K562 (cell line): Measurements from ENCODE around the gene POPDC2. TPM values are rescaled to one million over a fixed set of nuclear protein-coding genes. Genes with fewer than 3 reads are reported as not detected.
A peak's percentile ranks its signal among the peaks of the same experiment; 100 is the strongest.

ENCODE experiments used
- ARID2 ChIP-seq: fragments of 450-650 bp; IDR thresholded peaks from 2 replicates; pipeline ENCODE4 v1.6.1; 2017; ENCODE audit warnings: antibody characterized with exemption, mild to moderate bottlenecking
- ATF1 ChIP-seq, 2 experiments: fragments of 450-650 bp in 1 of 2; IDR thresholded peaks; 2 replicates each; pipeline ENCODE4 v1.6.1; 2016; ENCODE audit warnings: missing compliant biosample characterization in 1 of 2, missing genetic modification characterization in 1 of 2
- BCOR ChIP-seq: fragments of 450-650 bp; IDR thresholded peaks from 2 replicates; pipeline ENCODE4 v1.6.1; 2016
- CXXC5 ChIP-seq: fragments of 250-450 bp; sonication (Bioruptor Pico); IDR thresholded peaks from 2 replicates; pipeline ENCODE4 v1.8.0; 2022; ENCODE audit warnings: inconsistent platforms, mild to moderate bottlenecking, moderate library complexity
- E2F3 ChIP-seq: fragments of 250-450 bp; sonication (Bioruptor Pico); IDR thresholded peaks from 2 replicates; pipeline ENCODE4 v1.4.0; 2020; ENCODE audit warnings: mild to moderate bottlenecking
- FOXA3 ChIP-seq, 2 experiments: fragments of 450-650 bp in 1 of 2; sonication (generic) in 1 of 2; formaldehyde crosslinking; IDR thresholded peaks in 1 of 2; conservative IDR thresholded peaks in 1 of 2; 2 replicates each; pipeline versions ENCODE4 v1.4.0 to v1.8.0; 2020 to 2022; ENCODE audit warnings: mild to moderate bottlenecking in 2 of 2, missing genetic modification reagents in 1 of 2
- FOXM1 ChIP-seq, 2 experiments: fragments of 450-650 bp in 1 of 2; sonication (generic) in 1 of 2; formaldehyde crosslinking in 1 of 2; IDR thresholded peaks; 2 replicates each; pipeline versions ENCODE4 v1.6.1 to v1.9.0; 2017 to 2022; ENCODE audit warnings: low read depth in 2 of 2, mild to moderate bottlenecking in 2 of 2, missing genetic modification reagents in 1 of 2, moderate library complexity in 1 of 2
- GABPA ChIP-seq: fragments of 200-800 bp; sonication (Bioruptor generic); conservative IDR thresholded peaks from 2 replicates; pipeline ENCODE4 v1.6.1; 2016; ENCODE audit warnings: low read depth, missing genetic modification characterization, missing compliant biosample characterization
- HNRNPH1 ChIP-seq: fragments of 200-400 bp; formaldehyde crosslinking; optimal IDR thresholded peaks from 2 replicates; pipeline ENCODE3; 2017; ENCODE audit warnings: low read depth, mild to moderate bottlenecking, low read length, moderate library complexity
- NR2C1 ChIP-seq, 2 experiments: fragments of 450-650 bp; IDR thresholded peaks; 2 replicates each; pipeline ENCODE4 v1.6.1; 2017; ENCODE audit warnings: mild to moderate bottlenecking in 2 of 2, antibody characterized with exemption in 1 of 2, inconsistent platforms in 1 of 2, missing compliant biosample characterization in 1 of 2, missing genetic modification characterization in 1 of 2
- POLR2G ChIP-seq: fragments of 200-400 bp; formaldehyde crosslinking; IDR thresholded peaks from 2 replicates; pipeline ENCODE4 v1.6.1; 2017; ENCODE audit warnings: low read depth, mild to moderate bottlenecking, antibody characterized with exemption, low read length, moderate library complexity
- POLR3G ChIP-seq: IDR thresholded peaks from 2 replicates; pipeline ENCODE4 v1.6.1; 2011; ENCODE audit not compliant: insufficient read length, insufficient replicate concordance; ENCODE audit errors: extremely low read depth
- SLC30A9 ChIP-seq: fragments of 250-450 bp; sonication (Bioruptor Pico); IDR thresholded peaks from 2 replicates; pipeline ENCODE4 v1.8.0; 2022; ENCODE audit warnings: mild to moderate bottlenecking, moderate library complexity
- TBL1XR1 ChIP-seq, 2 experiments: IDR thresholded peaks; 2 replicates each; pipeline ENCODE4 v1.6.1; 2012; ENCODE audit warnings: improper control_type of control experiment in 2 of 2, low read length in 2 of 2, mild to moderate bottlenecking in 1 of 2
- TCF7 ChIP-seq: sonication (generic); IDR thresholded peaks from 2 replicates; pipeline ENCODE4 v1.6.1; 2016; ENCODE audit warnings: antibody characterized with exemption, borderline replicate concordance
- THRAP3 ChIP-seq: fragments of 450-650 bp; IDR thresholded peaks from 2 replicates; pipeline ENCODE4 v1.6.1; 2016; ENCODE audit warnings: mild to moderate bottlenecking, inconsistent platforms, borderline replicate concordance
- YY1 ChIP-seq, 3 experiments: IDR thresholded peaks; 2 replicates each; pipeline ENCODE4 v1.6.1; 2011; ENCODE audit warnings: low read length in 2 of 3, mild to moderate bottlenecking in 2 of 3, moderate library complexity in 2 of 3, borderline replicate concordance in 1 of 3, control low read depth in 1 of 3, low read depth in 1 of 3; ENCODE audit not compliant: insufficient read depth in 3 of 3, insufficient replicate concordance in 2 of 3, control insufficient read depth in 1 of 3, insufficient read length in 1 of 3; ENCODE audit errors: extremely low read depth in 1 of 3
- ZNF12 ChIP-seq: sonication (generic); formaldehyde crosslinking; IDR thresholded peaks from 2 replicates; pipeline ENCODE4 v1.4.0; 2020; ENCODE audit warnings: mild to moderate bottlenecking, missing genetic modification reagents
- ZNF175 ChIP-seq: fragments of 200-800 bp; sonication (Bioruptor generic); IDR thresholded peaks from 2 replicates; pipeline ENCODE4 v1.6.1; 2016; ENCODE audit warnings: low read depth, mild to moderate bottlenecking, missing genetic modification characterization, missing compliant biosample characterization
- ZNF239 ChIP-seq: fragments of 250-450 bp; sonication (Bioruptor Pico); IDR thresholded peaks from 2 replicates; pipeline ENCODE4 v1.4.0; 2020; ENCODE audit warnings: mild to moderate bottlenecking
- ZNF274 ChIP-seq: IDR thresholded peaks from 2 replicates; pipeline ENCODE4 v1.6.1; 2011; ENCODE audit warnings: low read depth, mild to moderate bottlenecking, low read length, moderate library complexity, borderline replicate concordance
- ZNF668 ChIP-seq: fragments of 250-450 bp; sonication (Bioruptor Pico); IDR thresholded peaks from 2 replicates; pipeline ENCODE4 v1.8.0; 2022; ENCODE audit warnings: mild to moderate bottlenecking, inconsistent platforms
- ZNF707 ChIP-seq: fragments of 250-450 bp; sonication (Bioruptor Pico); conservative IDR thresholded peaks from 2 replicates; pipeline ENCODE4 v1.8.0; 2022; ENCODE audit warnings: inconsistent platforms, mild to moderate bottlenecking, moderate library complexity
- polyA plus RNA-seq, 8 experiments: library from polyadenylated mRNA; depleted of rRNA in 4 of 8; stranded (reverse) in 5 of 8; unstranded in 3 of 8; fragments of >200 nt; fragmentation: Nextera tagmentation in 2 of 8; fragmentation: Illumina TruSeq in 1 of 8; extraction: Ambion mirVana in 2 of 8; extraction: Trizol in 1 of 8; gene quantifications; 2 replicates each; pipeline versions ENCODE4 v1.2.1 to v1.2.3, GENCODE V29; 2011 to 2014; ENCODE audit warnings: inconsistent platforms in 1 of 8, missing spikeins in 1 of 8
- total RNA-seq, 7 experiments: library from RNA; depleted of rRNA in 6 of 7; stranded (reverse); fragments of >200 nt in 6 of 7; fragmentation: Illumina TruSeq in 2 of 7; extraction: Trizol in 2 of 7; gene quantifications; 2 replicates each; pipeline versions ENCODE4 v1.2.1 to v1.2.3, GENCODE V29; 2011 to 2021; ENCODE audit warnings: low replicate concordance in 1 of 7
- TF ChIP-seq, protein P1 (sequence below): fragments of 250-450 bp; sonication (Bioruptor Pico); IDR thresholded peaks from 2 replicates; pipeline ENCODE4 v1.4.0; 2020; ENCODE audit warnings: mild to moderate bottlenecking, moderate library complexity

The POPDC2 gene
- total and polyA plus RNA-seq, 9 of the 15 experiments (the other 6 are each of a cell fraction or from before 2014, with no cell fraction given) = 0.08 to 0.32 (median 0.13) TPM; not detected in 4

DNA sequence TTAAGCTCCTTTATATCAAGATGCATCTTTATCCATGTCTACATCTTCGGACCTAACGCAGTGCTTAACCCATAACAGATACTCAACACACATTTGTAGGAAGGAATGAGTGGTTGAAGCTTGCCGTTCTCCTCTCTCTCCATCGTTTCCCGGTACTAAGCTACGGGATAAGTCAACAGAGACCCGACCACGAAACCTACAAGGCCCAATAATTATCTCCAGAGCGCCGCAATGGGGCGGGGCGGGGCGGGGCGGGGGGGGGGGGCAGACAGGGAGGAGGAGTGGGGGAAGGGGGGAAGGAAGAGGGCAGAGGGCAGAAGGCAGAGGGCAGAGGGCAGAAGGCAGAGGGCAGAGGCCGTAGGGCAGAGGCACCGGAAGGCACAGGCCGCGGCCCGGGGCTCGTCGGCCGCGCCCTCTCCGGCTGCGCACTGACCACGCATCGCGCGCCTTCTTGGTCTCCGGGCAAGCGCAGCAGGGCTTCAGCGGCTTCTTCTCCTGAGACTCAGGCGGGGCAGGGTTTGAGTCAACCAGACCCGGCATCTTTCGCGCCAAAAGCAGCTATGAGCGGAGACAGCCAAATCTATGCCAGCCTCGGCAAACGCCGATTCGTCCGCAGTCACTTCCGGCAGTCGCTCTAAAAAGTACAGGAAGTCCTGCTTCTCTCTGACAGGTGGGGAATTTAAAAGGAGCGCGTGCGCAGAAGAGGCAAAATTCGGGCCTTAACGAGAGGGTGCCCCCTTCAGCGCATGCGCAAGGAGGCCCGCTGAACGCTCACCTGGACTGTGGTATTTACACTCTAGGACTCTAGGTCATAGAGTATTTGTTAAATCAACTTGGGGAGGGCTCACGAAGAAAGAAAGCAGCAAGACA is 16.6 kb upstream of the POPDC2 start, which contains the start of gene COX17 (continued):
- TF ChIP-seq YY1 (IDR thresholded peaks at IDR 0.05; ENCODE audit: borderline replicate concordance in 1 of 3, control insufficient read depth in 1 of 3, extremely low read depth in 1 of 3, insufficient read depth in 3 of 3, insufficient read length in 1 of 3, insufficient replicate concordance in 2 of 3, low read depth in 1 of 3, low read length in 2 of 3) (no peak), TBL1XR1 (IDR thresholded peaks at IDR 0.05; ENCODE audit: low read length in 2 of 2) (0 out of 4 replicates have a peak, but pooled peaks of 1 of the 2 experiments have one; percentile 42), POLR3G (no peak), ZNF175 (CRISPR knock-in tag) (no peak), E2F3 (CRISPR knock-in tag) (peak; percentile 90), CXXC5 (peak; percentile 92), NR2C1 (IDR thresholded peaks at IDR 0.05) (peak; percentile 100), NR2C1 (tag; IDR thresholded peaks at IDR 0.05) (peak; percentile 100), SLC30A9 (CRISPR knock-in tag) (no peak), FOXM1 (IDR thresholded peaks at IDR 0.05; ENCODE audit: low read depth) (peak; percentile 70), FOXM1 (CRISPR knock-in tag; IDR thresholded peaks at IDR 0.05; ENCODE audit: low read depth) (no peak), FOXA3 (CRISPR knock-in tag; conservative IDR thresholded peaks at IDR 0.05 in 1 of 2, IDR thresholded peaks at IDR 0.05 in 1 of 2) (peak in 1 of 2 experiments; percentile 70; a peak in 1 of 4 replicates), THRAP3 (no peak), TCF7 (no peak), POLR2G (peak; percentile 87), ZNF12 (no peak), ARID2 (no peak), ZNF239 (CRISPR knock-in tag) (peak; percentile 20; the same call in 1 of the 2 replicates), ATF1 (CRISPR knock-in tag; IDR thresholded peaks at IDR 0.05) (no peak), ATF1 (tag; IDR thresholded peaks at IDR 0.05) (peak; percentile 77), BCOR (no peak), GABPA (peak; percentile 92), ZNF668 (CRISPR knock-in tag) (no peak), ZNF707 (CRISPR knock-in tag) (no peak), ZNF274 (no peak), HNRNPH1 (no peak)
- TF ChIP-seq, protein P1, sequence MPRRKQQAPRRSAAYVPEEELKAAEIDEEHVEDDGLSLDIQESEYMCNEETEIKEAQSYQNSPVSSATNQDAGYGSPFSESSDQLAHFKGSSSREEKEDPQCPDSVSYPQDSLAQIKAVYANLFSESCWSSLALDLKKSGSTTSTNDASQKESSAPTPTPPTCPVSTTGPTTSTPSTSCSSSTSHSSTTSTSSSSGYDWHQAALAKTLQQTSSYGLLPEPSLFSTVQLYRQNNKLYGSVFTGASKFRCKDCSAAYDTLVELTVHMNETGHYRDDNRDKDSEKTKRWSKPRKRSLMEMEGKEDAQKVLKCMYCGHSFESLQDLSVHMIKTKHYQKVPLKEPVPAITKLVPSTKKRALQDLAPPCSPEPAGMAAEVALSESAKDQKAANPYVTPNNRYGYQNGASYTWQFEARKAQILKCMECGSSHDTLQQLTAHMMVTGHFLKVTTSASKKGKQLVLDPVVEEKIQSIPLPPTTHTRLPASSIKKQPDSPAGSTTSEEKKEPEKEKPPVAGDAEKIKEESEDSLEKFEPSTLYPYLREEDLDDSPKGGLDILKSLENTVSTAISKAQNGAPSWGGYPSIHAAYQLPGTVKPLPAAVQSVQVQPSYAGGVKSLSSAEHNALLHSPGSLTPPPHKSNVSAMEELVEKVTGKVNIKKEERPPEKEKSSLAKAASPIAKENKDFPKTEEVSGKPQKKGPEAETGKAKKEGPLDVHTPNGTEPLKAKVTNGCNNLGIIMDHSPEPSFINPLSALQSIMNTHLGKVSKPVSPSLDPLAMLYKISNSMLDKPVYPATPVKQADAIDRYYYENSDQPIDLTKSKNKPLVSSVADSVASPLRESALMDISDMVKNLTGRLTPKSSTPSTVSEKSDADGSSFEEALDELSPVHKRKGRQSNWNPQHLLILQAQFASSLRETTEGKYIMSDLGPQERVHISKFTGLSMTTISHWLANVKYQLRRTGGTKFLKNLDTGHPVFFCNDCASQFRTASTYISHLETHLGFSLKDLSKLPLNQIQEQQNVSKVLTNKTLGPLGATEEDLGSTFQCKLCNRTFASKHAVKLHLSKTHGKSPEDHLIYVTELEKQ = no peak
